GM12801 (cell line): ENCODE data around the gene ATP6V1A.

Experiments
- CTCF ChIP-seq: IDR thresholded peaks from one replicate; pipeline ENCODE4 v1.5.1; 2011; ENCODE audit warnings: control low read depth; ENCODE audit not compliant: insufficient read length; ENCODE audit errors: extremely low read depth

Gene ATP6V1A

DNA sequence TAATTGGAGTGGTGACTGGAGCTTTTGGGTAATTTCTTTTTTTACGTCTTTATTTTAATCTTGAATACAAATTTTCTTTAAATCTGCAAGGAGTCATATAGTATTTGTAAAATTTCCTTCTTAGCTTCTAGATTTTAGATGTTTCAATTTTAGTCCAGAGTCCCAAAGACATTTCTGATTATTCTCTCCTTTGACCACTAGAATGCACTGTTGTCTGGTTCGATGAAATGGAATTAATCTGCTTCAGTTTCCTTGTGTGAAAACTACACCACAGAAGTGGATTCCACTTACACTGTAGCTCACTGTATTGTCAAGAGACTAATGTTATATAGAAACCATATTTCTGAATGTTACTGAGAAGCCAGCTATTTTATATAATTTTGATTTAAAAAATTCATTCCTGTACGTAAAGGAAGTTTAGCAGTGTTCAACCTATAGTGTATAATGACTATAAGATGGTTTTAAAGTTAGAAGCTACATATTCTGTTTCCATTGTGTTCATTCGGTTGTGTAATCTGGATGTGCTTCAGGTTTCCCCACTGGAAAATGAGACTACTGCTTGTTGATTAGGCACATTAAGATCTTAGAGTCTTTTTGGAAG, 97.9 kb downstream of the ATP6V1A start:
- TF ChIP-seq CTCF: no peak

DNA sequence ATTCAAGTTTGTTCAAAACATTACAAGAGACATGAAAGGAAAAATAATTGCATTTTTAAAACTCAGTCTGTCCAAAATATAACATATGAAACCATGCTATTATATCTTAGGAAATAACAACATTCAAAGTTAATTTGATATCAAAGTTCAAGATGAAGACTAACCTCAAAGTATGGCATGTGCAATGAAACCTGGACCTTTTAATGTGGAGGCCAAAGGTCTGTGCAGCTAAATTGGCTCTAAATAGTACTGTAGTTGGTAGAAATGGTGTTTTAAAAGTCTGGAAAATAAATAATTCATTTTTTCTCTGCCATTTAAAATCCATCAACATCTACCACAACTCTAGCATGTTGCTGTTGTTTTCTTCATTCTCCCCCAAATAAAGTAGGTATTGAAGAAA, 100.4 kb downstream of the ATP6V1A start:
- no peak for TF ChIP-seq CTCF

DNA sequence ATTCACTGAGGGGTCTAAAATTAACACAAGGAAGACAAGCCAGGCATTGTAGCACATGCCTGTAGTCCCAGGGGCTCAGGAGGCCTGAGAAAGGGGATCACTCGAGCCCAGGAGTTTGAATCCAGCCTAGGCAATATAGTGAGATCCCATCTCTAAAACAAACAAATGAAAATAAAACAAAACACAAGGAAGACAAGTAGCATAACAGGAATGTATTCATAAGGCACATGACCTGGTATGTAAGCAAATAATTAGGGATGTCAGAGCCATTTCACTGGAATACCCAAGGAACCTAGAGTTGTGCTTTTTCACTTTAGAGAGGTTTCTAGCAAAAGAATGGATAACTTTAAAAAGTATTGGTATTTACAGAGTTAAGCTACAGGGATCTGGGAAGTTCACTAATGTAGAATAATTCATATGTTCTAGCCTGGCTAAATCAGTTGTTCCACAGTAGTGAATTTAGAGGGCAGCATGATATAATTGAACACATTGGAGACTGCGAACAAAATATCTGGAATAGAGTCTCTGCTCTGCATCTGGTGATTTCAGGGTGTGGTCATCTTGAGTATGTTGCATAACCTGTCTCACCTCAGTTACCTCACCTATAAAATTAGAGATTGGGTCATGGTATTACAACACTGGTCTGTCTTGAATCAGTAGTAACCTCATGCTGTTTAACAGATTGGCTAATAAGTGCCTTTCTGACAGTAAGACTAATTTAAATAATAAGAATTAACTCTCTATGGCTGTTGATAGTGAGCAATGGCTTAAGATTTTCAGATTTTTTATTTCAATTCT, 101.0 kb downstream of the ATP6V1A start:
- no peak for TF ChIP-seq CTCF

GRCh38 chr3:113852506-113852905, 105.7 kb downstream of the ATP6V1A start:
- TF ChIP-seq CTCF: no peak
